ENCODE measurements around the gene CX3CL1.
A peak's percentile ranks its signal among the peaks of the same experiment; 100 is the strongest.

Gene CX3CL1

DNA sequence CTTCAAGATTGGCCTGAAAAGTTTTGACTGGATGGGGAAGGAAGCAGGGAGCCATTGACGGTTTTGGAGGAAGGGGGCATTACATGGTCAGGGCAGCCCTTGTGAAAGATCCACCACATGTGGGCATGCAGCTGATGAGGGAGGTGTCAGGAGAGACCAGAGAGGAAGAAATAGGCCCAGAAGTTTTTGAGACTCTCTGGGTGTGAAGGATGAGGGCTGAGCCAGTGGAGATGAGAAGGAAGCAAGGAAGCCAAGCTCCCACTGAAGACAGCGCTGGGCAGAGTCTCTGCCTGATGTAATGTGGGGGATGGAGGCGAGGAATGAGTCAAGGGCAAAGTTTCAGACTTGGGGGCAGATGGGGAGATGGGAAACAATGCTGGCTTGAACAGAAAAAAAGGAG is 32.8 kb downstream of the CX3CL1 start:
- no peak for DNase-seq (ENCODE audit: low read depth)

- no peak for DNase-seq (ENCODE audit: low read depth)
These were observed 34.6 kb downstream of the CX3CL1 start for GRCh38 chr16:57406881-57407280.

DNA sequence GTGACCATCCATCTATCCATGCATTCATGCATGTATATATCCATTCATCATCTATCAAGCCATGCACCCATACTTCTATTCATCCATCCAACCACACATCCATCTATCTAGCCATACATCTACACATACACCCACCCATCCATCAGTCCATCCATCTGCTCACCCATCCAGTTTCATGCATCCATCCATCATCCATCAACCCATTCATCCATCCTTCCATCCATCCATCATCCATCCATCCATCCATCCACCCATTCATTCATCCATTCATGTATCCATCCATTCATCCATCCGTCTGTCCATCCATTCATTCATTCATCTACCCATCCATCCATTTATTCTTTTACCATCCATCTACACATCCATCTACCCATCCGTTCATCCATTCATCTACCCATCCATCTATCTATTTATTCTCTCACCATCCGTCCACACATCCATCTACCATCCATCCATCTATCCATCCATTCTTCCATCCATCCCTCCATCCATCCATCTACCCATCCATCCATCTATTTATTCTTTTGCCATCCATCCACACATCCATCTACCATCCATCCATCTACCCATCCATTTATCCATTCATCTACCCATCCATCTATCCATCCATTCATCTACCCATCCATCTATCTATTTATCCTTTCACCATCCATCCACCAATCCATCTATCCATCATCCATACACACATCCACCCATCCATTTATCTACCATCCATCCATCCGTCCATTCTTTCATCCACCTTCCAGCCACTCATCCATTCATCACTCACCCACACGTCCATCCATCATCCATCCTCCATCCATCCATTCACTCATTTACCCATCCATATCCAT is 35.4 kb downstream of the CX3CL1 start:
- no peak for DNase-seq (ENCODE audit: low read depth)

DNA sequence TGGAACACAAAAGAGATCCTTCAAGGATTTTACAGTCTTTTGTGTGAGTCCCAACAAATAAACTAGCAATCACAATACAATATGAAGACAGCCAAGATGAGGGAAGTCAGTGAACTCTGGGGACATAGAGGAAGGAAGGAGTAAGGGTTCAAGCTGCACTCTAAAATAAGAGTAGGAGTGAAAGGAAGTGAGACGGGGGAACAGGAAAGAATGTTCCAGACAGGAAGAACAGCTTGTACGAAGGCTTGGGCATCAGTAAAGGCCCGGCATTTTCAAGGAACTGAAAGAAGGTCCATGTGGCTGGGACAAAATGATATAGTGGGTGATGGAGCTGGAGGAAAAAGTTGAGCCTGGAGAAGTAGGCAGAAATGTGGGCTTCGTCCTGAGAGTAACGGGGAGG is 36.8 kb downstream of the CX3CL1 start:
- no peak for DNase-seq (ENCODE audit: low read depth)

DNA sequence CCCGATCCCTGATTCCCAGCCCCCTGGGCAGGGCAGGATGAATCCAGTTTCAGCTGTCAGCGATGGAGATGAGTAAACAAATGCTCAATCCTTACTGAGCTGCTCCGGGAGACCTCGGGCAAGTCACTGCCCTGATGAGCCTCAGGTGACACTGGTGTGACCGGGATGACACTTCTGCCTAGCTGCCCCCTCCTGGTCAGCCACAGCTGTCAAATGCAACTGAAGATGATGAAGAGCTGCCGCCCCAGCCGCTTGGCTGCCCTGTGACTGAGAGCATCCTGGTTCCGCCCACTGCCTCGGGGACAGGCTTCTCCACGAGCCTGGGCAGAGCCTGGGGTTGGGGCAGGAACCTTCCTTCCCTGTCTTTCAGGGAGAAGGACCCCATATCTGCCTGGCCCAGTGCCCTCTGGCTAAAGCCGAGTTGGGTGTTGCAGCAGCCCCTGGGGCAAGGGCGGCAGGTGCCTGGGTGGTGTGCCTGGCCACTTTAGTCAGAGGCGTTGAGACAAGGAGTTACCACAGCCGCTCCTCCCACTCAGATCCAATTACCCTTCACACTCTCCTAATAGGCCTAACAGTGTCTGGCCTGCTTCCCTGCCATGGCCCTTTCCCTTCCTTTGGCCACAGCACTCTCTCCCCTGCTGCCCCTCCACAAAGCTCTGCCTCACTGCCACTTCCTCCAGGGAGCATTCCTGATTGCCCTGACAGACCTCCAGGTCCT is 37.7 kb downstream of the CX3CL1 start:
- DNase-seq (ENCODE audit: low read depth), result no peak

- DNase-seq (ENCODE audit: low read depth), result no peak
These were observed 39.2 kb downstream of the CX3CL1 start for GRCh38 chr16:57411362-57411976.

- no peak for DNase-seq (ENCODE audit: low read depth)
These were observed 40.3 kb downstream of the CX3CL1 start for GRCh38 chr16:57412584-57412983.

DNA sequence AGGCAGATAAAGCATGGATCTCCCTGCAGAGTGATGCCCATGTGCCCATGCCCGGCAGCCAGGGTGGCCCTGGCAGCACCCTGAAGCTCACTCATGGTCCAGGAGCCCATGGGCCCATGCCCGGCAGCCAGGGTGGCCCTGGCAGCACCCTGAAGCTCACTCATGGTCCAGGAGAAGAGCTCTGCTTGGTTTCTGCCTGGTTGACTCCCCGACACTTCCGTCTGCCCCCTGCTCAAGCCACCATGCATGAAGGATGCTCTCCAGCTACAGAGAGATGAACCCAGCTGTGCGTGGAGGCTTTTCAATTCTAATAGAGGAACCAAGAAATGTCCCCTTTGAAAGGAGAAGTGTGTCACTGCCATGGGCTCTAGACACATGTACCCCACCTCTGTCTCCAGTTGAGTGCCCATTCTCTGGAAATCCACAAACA is 41.0 kb downstream of the CX3CL1 start:
- no peak for DNase-seq (ENCODE audit: low read depth)

- DNase-seq (ENCODE audit: low read depth), result no peak
These were observed 41.4 kb downstream of the CX3CL1 start for GRCh38 chr16:57413733-57414132.

DNA sequence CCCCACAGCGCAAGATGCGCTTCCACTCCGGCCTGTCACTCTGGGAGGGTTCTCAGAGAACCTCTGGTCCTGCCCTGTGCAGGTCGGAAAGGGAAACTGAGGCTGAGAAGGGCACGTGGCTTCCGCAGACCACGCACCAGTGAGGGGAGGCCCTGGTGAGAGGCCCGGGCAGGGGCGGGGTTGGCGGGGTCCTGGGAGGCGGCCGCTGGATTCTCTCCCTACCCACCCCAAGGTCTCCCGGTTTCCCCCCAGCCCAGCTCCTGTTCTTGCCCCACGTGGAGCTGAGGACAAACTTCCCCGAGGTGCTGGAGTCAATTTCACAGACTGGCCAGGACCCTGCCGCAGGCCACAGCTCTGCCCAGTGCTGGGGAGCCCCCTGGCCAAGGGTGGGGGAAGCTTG is 43.8 kb downstream of the CX3CL1 start:
- no peak for DNase-seq (ENCODE audit: low read depth)

GRCh38 chr16:57419506-57419905 is 47.2 kb downstream of the CX3CL1 start:
- DNase-seq (ENCODE audit: low read depth), result no peak

GRCh38 chr16:57422026-57422944 is 50.0 kb downstream of the CX3CL1 start:
- peak; percentile 67 for DNase-seq (ENCODE audit: low read depth)

GRCh38 chr16:57423152-57423551 is 50.9 kb downstream of the CX3CL1 start:
- DNase-seq (ENCODE audit: low read depth), result no peak

DNA sequence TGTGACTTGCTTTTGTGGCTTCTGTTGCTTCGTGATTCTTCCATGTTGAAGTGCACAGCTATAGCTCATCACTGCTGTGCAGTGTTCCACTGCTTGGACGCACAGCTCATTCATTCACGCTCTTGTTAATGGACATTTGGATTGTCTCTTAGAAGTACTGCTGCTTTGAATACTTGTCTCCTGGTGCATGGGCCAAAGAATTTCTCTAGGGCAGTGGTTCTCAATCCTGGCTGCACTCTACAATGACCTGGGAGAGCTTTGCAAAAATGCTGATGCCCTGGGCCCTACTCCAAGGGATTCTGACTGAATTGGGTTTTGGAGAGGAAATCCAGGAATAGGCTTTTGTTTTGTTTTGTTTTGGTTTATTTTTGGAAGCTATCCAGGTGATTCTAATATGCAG is 52.3 kb downstream of the CX3CL1 start:
- no peak for DNase-seq (ENCODE audit: low read depth)

DNA sequence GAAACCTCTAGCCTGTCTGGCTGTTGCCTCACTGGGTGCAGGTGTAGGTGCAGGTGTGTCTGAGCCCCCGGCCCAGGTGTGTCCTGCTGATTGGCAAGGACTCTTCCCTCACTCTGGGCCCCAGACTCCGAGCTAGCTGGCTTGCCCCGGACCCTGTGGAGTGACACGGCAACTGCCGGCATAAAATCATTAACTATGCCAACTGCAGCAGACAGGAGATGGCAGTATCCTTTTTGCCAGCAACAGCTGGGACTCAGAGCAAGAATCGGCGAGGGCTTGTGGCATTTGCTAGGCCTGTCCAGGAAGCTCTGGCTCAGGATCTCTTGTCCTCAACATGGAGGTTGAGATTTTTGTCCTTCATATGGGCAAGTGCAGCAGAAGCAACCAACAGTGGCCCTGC is 54.1 kb downstream of the CX3CL1 start:
- DNase-seq (ENCODE audit: low read depth), result no peak

- no peak for DNase-seq (ENCODE audit: low read depth)
These were observed 55.0 kb downstream of the CX3CL1 start for GRCh38 chr16:57427307-57427706.

GRCh38 chr16:57427824-57428223 is 55.5 kb downstream of the CX3CL1 start:
- peak; percentile 13 for DNase-seq (ENCODE audit: low read depth)

GRCh38 chr16:57430955-57431354 is 58.7 kb downstream of the CX3CL1 start:
- no peak for DNase-seq (ENCODE audit: low read depth)

DNA sequence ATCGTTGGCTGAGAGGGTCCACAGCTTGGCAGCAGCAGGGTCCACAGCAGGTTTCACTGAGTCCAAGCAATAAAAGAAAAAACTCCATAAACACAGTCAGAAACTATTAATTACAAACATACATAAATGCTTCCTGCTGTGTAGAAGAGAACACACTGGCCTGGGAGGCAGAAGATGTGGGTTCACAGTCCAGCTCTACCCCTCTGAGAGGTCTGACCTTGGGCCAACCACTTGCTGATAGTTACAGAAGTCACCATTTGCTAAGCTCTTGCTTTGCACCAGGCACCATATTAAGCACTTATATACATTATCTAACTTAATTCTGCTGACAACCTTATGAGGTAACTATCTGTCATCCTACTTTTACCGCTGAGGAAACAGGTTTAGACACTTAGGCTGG is 60.2 kb downstream of the CX3CL1 start:
- no peak for DNase-seq (ENCODE audit: low read depth)

DNA sequence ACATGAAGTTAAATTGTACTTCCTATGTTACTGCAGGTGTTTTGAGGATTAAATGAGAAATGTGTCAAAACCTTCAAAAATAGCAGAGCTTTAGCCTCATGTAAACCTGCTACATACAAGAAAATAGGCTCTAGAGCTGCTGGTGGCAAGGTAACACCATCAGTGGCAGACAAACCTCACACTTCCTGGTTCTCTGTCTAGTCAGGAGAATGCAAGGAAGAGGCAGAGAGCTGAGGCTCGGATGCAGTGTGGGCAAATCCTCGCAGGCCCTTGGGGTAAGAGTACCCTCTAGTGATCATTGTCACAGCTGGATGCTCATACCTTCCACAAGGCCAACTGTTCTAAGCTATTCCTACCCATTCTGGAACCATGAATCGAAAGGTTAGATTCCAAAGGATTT is 60.7 kb downstream of the CX3CL1 start:
- DNase-seq (ENCODE audit: low read depth), result no peak

DNA sequence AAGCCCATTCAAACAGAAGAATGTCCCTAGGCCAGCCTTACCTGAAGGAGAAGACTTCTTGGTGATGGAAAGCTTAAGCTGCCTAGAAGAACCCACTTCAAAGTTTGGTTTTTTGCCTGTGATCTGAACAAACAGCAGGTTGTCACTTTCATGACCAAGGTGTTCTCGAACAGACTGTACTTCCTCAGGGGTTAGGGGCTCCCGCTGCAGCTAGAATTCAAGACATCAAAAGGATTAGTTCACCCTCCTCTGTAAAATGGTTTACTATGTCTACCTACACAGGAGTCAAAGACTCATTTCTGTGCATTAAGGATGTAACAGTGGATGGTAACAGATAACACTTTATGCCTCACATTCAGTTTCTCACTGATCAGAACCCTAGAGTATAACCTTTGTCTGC is 61.7 kb downstream of the CX3CL1 start:
- no peak for DNase-seq (ENCODE audit: low read depth)

Measured in fibroblast of gingiva (primary cell).